ENCODE data around the gene IFITM10. TPM values are rescaled to one million over a fixed set of nuclear protein-coding genes. Genes with fewer than 3 reads are reported as not detected.

Gene IFITM10
- total RNA-seq, 1 experiment from 2014 or later, result 0.59 TPM

DNA sequence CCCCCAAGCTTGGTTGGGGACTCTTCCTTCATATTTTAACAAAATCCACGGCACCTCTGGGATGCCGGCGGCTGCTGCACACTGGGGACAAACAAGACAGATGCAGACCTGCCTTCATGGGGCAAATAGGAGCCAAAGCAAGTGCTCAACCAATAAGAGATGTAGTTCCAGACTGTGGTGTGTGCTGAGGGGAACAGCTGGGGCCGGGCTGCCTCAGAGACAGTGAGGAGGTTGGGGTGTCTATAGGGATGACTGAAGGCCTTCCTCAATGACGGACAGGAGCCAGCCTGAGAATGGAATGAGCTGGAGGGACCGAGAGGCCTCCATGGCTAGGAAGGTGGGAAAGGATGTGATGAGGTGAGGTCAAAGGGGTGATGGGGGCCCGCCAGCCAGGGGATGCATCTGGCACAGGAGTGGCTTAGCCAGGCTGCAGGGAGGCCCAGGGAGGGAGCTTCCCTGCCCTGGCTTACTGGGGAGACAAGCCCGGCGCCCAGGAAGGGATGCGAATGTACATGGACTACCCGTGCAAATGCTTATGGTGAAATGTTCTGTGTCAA is 23.7 kb upstream of the IFITM10 start:
- Histone ChIP-seq H3K14ac (ENCODE audit: insufficient read depth, low read length) (no peak overlapping the region), H3K56ac (ENCODE audit: insufficient read length, low read depth, low read length) (no peak overlapping the region), H2BK15ac (ENCODE audit: low read depth, low read length) (no peak overlapping the region), H2BK20ac (ENCODE audit: low read depth, low read length, poor library complexity, severe bottlenecking) (no peak overlapping the region), H3K27me3 (ENCODE audit: insufficient read depth, low read length) (no peaks in the 10 kb centered on the region; the same call in 1 of the 2 replicates), H4K20me1 (ENCODE audit: control insufficient read depth, insufficient read depth, insufficient read length) (no peaks in the 10 kb centered on the region), H3K4me1 (ENCODE audit: insufficient read depth, low read length) (peaks cover 8% of the 10 kb centered on the region; the same call in 1 of the 2 replicates), H3K9ac (ENCODE audit: extremely low read depth, insufficient read length, low read length) (no peak overlapping the region), H3K79me1 (ENCODE audit: insufficient read depth, low read depth, low read length, poor library complexity, severe bottlenecking) (no peaks in the 10 kb centered on the region), H3K79me2 (ENCODE audit: insufficient read depth, low read length) (no peaks in the 10 kb centered on the region), H4K91ac (ENCODE audit: insufficient read length, low read depth, low read length) (no peak overlapping the region), H3K9me3 (ENCODE audit: control insufficient read depth, low read depth, low read length) (no peaks in the 10 kb centered on the region), H2AFZ (ENCODE audit: low read length) (no peak overlapping the region), H3K23ac (ENCODE audit: insufficient read length, low read depth, low read length) (no peak overlapping the region), H3K4me2 (ENCODE audit: insufficient read depth, insufficient read length, low read length) (no peak overlapping the region), H3K23me2 (ENCODE audit: insufficient read length, low read depth, low read length, poor library complexity, severe bottlenecking) (no peaks in the 10 kb centered on the region), H3K4ac (ENCODE audit: low read depth, low read length) (no peak overlapping the region), H2BK120ac (ENCODE audit: low read depth, low read length, poor library complexity, severe bottlenecking) (no peak overlapping the region), H3K18ac (ENCODE audit: insufficient read length, low read depth, low read length) (no peak overlapping the region), H2BK5ac (ENCODE audit: insufficient read length, low read length) (no peak overlapping the region), H3T11ph (ENCODE audit: low read length) (no peak overlapping the region), H4K5ac (ENCODE audit: insufficient read length, low read depth, low read length) (no peak overlapping the region), H2AK5ac (ENCODE audit: insufficient read length, low read length) (no peak overlapping the region), H4K8ac (replicated peaks; ENCODE audit: insufficient read length, low read depth, low read length) (no peak overlapping the region), H3K27ac (ENCODE audit: insufficient read length, low read depth, low read length) (no peak overlapping the region), H2BK12ac (ENCODE audit: insufficient read length, low read depth, low read length) (no peak overlapping the region)
- H3K9me3 Mint-ChIP-seq, result peaks cover 4 to 9% of the 10 kb centered on the region in 2 experiments; a peak in 3 of 5 replicates
- H3K4me3 Mint-ChIP-seq, result no peak overlapping the region
- WGBS (ENCODE audit: extremely low coverage, insufficient read length, low lambda C conversion rate), result no CpG with 5 or more reads among the region's 11 CpGs
- TF ChIP-seq, protein P1, sequence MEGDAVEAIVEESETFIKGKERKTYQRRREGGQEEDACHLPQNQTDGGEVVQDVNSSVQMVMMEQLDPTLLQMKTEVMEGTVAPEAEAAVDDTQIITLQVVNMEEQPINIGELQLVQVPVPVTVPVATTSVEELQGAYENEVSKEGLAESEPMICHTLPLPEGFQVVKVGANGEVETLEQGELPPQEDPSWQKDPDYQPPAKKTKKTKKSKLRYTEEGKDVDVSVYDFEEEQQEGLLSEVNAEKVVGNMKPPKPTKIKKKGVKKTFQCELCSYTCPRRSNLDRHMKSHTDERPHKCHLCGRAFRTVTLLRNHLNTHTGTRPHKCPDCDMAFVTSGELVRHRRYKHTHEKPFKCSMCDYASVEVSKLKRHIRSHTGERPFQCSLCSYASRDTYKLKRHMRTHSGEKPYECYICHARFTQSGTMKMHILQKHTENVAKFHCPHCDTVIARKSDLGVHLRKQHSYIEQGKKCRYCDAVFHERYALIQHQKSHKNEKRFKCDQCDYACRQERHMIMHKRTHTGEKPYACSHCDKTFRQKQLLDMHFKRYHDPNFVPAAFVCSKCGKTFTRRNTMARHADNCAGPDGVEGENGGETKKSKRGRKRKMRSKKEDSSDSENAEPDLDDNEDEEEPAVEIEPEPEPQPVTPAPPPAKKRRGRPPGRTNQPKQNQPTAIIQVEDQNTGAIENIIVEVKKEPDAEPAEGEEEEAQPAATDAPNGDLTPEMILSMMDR (conservative IDR thresholded peaks at IDR 0.05), result no peak
- peaks cover 24 to 26% of the 10 kb centered on the region in 2 experiments for H3K4me1 Mint-ChIP-seq
- no peak overlapping the region; a peak in 1 of 7 replicates for H3K27ac Mint-ChIP-seq
- H3K36me3 Mint-ChIP-seq (ENCODE audit: insufficient read depth in 1 of 3, low read depth in 3 of 3), result no peaks in the 10 kb centered on the region; a peak in 2 of 7 replicates
- peaks cover 25% of the 10 kb centered on the region for H3K27me3 Mint-ChIP-seq (ENCODE audit: low read depth)
- no peak for DNase-seq

Measured in H9 (cell line).